Neural progenitor cell (in vitro differentiated cells): Measurements from ENCODE around the gene PLK5.

Source experiments
- EZH2 ChIP-seq: fragments of 200-600 bp; sonication (generic); IDR thresholded peaks from 2 replicates; pipeline ENCODE4 v1.6.1; 2017; ENCODE audit warnings: antibody characterized with exemption, mild to moderate bottlenecking, moderate library complexity
- TF ChIP-seq, protein P1 (sequence below): fragments of 200-600 bp; sonication (generic); IDR thresholded peaks from 2 replicates; pipeline ENCODE4 v1.5.1; 2017; ENCODE audit warnings: antibody characterized with exemption, mild to moderate bottlenecking

DNA sequence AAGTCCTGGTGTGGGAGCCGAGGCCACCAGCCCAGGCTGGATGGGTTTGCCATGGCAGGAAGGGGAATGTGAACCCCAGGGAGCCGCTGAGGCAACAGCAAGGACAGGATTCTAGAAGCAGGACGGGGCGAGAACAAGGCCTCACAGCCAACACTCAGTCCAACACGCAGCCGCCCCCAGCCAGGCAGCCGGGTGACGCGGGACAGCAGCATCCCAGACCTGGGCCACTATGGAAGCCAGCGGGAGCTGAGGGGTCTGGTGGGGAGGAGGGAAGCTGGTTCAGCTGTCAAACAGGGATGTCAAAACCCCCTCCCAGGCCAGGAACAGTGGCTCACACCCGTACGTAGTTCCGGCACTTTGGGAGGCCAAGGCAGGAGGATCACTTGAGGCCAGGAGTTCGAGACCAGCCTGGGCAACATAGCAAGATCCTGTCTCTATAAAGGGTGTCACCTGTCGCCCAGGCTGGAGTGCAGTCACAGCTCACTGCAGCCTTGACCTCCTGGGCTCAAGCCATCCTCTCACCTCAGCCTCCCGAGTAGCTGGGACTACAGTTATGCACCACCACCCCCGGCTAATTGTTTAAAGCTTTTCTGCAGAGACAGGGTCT is 37.5 kb downstream of the PLK5 start:
- TF ChIP-seq, protein P1, sequence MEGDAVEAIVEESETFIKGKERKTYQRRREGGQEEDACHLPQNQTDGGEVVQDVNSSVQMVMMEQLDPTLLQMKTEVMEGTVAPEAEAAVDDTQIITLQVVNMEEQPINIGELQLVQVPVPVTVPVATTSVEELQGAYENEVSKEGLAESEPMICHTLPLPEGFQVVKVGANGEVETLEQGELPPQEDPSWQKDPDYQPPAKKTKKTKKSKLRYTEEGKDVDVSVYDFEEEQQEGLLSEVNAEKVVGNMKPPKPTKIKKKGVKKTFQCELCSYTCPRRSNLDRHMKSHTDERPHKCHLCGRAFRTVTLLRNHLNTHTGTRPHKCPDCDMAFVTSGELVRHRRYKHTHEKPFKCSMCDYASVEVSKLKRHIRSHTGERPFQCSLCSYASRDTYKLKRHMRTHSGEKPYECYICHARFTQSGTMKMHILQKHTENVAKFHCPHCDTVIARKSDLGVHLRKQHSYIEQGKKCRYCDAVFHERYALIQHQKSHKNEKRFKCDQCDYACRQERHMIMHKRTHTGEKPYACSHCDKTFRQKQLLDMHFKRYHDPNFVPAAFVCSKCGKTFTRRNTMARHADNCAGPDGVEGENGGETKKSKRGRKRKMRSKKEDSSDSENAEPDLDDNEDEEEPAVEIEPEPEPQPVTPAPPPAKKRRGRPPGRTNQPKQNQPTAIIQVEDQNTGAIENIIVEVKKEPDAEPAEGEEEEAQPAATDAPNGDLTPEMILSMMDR: no peak
- TF ChIP-seq EZH2: no peak
